HepG2 (cell line): ENCODE data around the gene USE1. TPM values are rescaled to one million over a fixed set of nuclear protein-coding genes. Genes with fewer than 3 reads are reported as not detected.

ENCODE experiments used
- ADNP ChIP-seq: sonication (generic); formaldehyde crosslinking; IDR thresholded peaks from 2 replicates; pipeline ENCODE4 v1.4.0; 2020; ENCODE audit warnings: missing genetic modification reagents
- ARNTL ChIP-seq: sonication (generic); formaldehyde crosslinking; IDR thresholded peaks from 2 replicates; pipeline ENCODE4 v1.4.0; 2020; ENCODE audit warnings: mild to moderate bottlenecking, missing genetic modification reagents
- DRAP1 ChIP-seq: IDR thresholded peaks from 2 replicates; pipeline ENCODE4 v1.6.1; 2016; ENCODE audit warnings: missing genetic modification reagents, missing compliant biosample characterization
- FOXO1 ChIP-seq: sonication (generic); formaldehyde crosslinking; IDR thresholded peaks from 2 replicates; pipeline ENCODE4 v1.4.0; 2020; ENCODE audit warnings: missing genetic modification reagents
- GPN1 ChIP-seq: sonication (generic); formaldehyde crosslinking; IDR thresholded peaks from 2 replicates; pipeline ENCODE4 v1.5.1; 2020; ENCODE audit warnings: missing genetic modification reagents, borderline replicate concordance
- HMGA1 ChIP-seq: sonication (generic); formaldehyde crosslinking; conservative IDR thresholded peaks from 2 replicates; pipeline ENCODE4 v1.4.0; 2020; ENCODE audit warnings: missing genetic modification reagents
- IKZF5 ChIP-seq: IDR thresholded peaks from 2 replicates; pipeline ENCODE4 v1.6.1; 2018; ENCODE audit warnings: missing genetic modification reagents, mild to moderate bottlenecking, missing compliant biosample characterization
- KDM1A ChIP-seq: IDR thresholded peaks from 2 replicates; pipeline ENCODE4 v1.6.1; 2016; ENCODE audit warnings: missing compliant biosample characterization
- LCORL ChIP-seq, 2 experiments: fragments of 450-650 bp in 1 of 2; sonication (generic) in 1 of 2; formaldehyde crosslinking in 1 of 2; IDR thresholded peaks; 2 replicates each; pipeline versions ENCODE4 v1.5.0 to v1.6.1; 2017 to 2020; ENCODE audit warnings: antibody characterized with exemption in 1 of 2, missing genetic modification reagents in 1 of 2
- MAX ChIP-seq: IDR thresholded peaks from 2 replicates; pipeline ENCODE4 v1.6.1; 2012; ENCODE audit warnings: inconsistent platforms
- MED8 ChIP-seq: sonication (generic); formaldehyde crosslinking; IDR thresholded peaks from 2 replicates; pipeline ENCODE4 v1.8.1; 2023; ENCODE audit warnings: mild to moderate bottlenecking, missing genetic modification reagents; ENCODE audit not compliant: insufficient replicate concordance
- NR2C2 ChIP-seq: sonication (generic); formaldehyde crosslinking; IDR thresholded peaks from 2 replicates; pipeline ENCODE4 v1.4.0; 2020; ENCODE audit warnings: missing genetic modification reagents, mild to moderate bottlenecking, moderate library complexity, borderline replicate concordance
- TARDBP ChIP-seq: sonication (generic); formaldehyde crosslinking; IDR thresholded peaks from 2 replicates; pipeline ENCODE4 v1.8.0; 2022; ENCODE audit warnings: mild to moderate bottlenecking, missing genetic modification reagents
- TEAD2 ChIP-seq: sonication (generic); formaldehyde crosslinking; IDR thresholded peaks from 2 replicates; pipeline ENCODE4 v1.9.0; 2021; ENCODE audit warnings: missing genetic modification reagents
- TFAP4 ChIP-seq: sonication (generic); IDR thresholded peaks from 2 replicates; pipeline ENCODE4 v1.6.1; 2016; ENCODE audit warnings: low read depth, borderline replicate concordance
- ZBTB1 ChIP-seq: sonication (generic); formaldehyde crosslinking; IDR thresholded peaks from 2 replicates; pipeline ENCODE4 v1.4.0; 2020; ENCODE audit warnings: missing genetic modification reagents, borderline replicate concordance
- ZNF260 ChIP-seq: sonication (generic); formaldehyde crosslinking; IDR thresholded peaks from 2 replicates; pipeline ENCODE4 v1.4.0; 2020; ENCODE audit warnings: missing genetic modification reagents, low read depth, mild to moderate bottlenecking, borderline replicate concordance
- ZNF33B ChIP-seq: sonication (generic); formaldehyde crosslinking; IDR thresholded peaks from 2 replicates; pipeline ENCODE4 v1.5.1; 2020; ENCODE audit warnings: mild to moderate bottlenecking, missing genetic modification reagents
- ZNF414 ChIP-seq: sonication (generic); formaldehyde crosslinking; IDR thresholded peaks from 2 replicates; pipeline ENCODE4 v1.5.0; 2020; ENCODE audit warnings: missing genetic modification reagents
- ZNF564 ChIP-seq: sonication (generic); formaldehyde crosslinking; IDR thresholded peaks from 2 replicates; pipeline ENCODE4 v1.8.1; 2023; ENCODE audit warnings: mild to moderate bottlenecking, missing genetic modification reagents
- ZNF598 ChIP-seq: sonication (generic); formaldehyde crosslinking; IDR thresholded peaks from 2 replicates; pipeline ENCODE4 v1.5.1; 2020; ENCODE audit warnings: mild to moderate bottlenecking, missing genetic modification reagents, borderline replicate concordance
- polyA plus RNA-seq, 8 experiments: library from polyadenylated mRNA; depleted of rRNA in 3 of 8; stranded (reverse) in 7 of 8; unstranded in 1 of 8; fragments of >200 nt; fragmentation: Illumina TruSeq in 4 of 8; extraction: Trizol in 4 of 8; gene quantifications; 2 replicates each; pipeline versions ENCODE4 v1.2.1 to v1.2.3, GENCODE V29; 2011 to 2016; ENCODE audit warnings: low read depth in 4 of 8, missing spikeins in 1 of 8, mixed read lengths in 1 of 8; ENCODE audit not compliant: insufficient read depth in 1 of 8
- total RNA-seq, 5 experiments: library from RNA; depleted of rRNA; stranded (reverse); fragments of >200 nt; fragmentation: Illumina TruSeq; extraction: Trizol; gene quantifications; 2 replicates each; pipeline ENCODE4 v1.2.3, GENCODE V29; 2016; ENCODE audit warnings: low read depth in 1 of 5
- TF ChIP-seq, protein P1 (sequence below): sonication (generic); formaldehyde crosslinking; IDR thresholded peaks from 2 replicates; pipeline ENCODE4 v1.8.0; 2022; ENCODE audit warnings: missing genetic modification reagents, mild to moderate bottlenecking, inconsistent platforms, borderline replicate concordance
- TF ChIP-seq, protein P2 (sequence below): sonication (generic); formaldehyde crosslinking; IDR thresholded peaks from 2 replicates; pipeline ENCODE4 v1.4.0; 2020; ENCODE audit warnings: low read depth, mild to moderate bottlenecking, missing genetic modification reagents

The USE1 gene
- total and polyA plus RNA-seq, 2 of the 13 experiments (the other 11 are each of a cell fraction or from before 2014, with no cell fraction given): 9.9 to 17.6 TPM

DNA sequence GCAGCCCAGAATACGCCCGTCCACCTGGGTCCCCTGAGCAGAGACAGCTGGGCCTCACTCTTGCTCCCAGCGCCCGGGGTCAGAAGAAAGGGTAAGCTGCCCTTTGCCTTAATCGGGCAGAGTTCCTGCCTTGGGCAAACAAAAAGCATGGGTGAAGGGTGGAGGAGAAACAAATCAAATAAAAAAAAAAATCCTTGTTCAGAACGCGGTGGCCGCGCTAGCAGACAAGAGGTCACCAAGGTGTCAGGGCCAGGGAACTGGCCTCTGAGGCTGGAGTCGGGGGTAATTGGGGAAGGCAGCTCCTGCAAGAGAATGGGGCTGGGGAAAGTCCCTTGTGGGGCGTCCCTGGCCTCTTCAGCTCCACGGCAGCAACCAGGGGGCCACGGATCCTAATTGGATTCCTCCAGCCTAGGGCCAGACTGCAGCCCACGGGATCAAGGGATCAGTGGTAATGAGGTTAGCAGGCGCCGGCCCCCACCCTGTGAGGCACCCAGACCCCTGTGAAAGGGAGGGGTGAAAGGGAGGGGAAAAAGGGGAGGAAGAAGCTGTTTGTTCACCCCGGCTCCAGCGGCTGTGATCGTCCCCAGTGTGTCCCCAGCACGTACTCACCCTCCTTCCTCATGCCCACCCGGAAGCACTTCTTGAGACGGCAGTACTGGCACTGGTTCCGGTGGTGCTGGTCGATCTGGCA is 25.1 kb downstream of the USE1 start (continued):
- no peak for TF ChIP-seq DRAP1 (CRISPR knock-in tag)
- peak; percentile 61; the same call in 1 of the 2 replicates for TF ChIP-seq TARDBP
- TF ChIP-seq, protein P1, sequence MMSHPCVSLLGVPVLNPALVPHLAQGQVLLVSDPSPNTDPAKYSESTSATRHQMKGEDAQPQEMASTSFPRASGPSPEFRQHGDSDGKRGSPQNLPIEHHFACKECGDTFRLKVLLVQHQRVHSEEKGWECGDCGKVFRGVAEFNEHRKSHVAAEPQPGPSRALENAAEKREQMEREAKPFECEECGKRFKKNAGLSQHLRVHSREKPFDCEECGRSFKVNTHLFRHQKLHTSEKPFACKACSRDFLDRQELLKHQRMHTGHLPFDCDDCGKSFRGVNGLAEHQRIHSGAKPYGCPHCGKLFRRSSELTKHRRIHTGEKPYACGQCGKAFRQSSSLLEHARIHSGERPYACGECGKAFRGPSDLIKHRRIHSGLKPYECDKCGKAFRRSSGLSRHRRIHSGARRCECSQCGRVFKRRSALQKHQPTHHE (CRISPR knock-in tag): no peak
- no peak for TF ChIP-seq MAX
- no peak for TF ChIP-seq HMGA1 (CRISPR knock-in tag)
- 0 out of 2 replicates have a peak, but pooled peaks have one; percentile 29 for TF ChIP-seq ZNF414 (CRISPR knock-in tag)
- TF ChIP-seq TEAD2: no peak
- TF ChIP-seq ZNF33B: no peak
- no peak for TF ChIP-seq MED8 (CRISPR knock-in tag)
- 0 out of 2 replicates have a peak, but pooled peaks have one; percentile 51 for TF ChIP-seq ZNF564 (CRISPR knock-in tag)
- no peak for TF ChIP-seq ZNF260 (CRISPR knock-in tag)
- TF ChIP-seq IKZF5: no peak
- no peak for TF ChIP-seq ZBTB1 (CRISPR knock-in tag)
- TF ChIP-seq KDM1A (CRISPR knock-in tag): no peak
- no peak for TF ChIP-seq ADNP (CRISPR knock-in tag)
- TF ChIP-seq, protein P2, sequence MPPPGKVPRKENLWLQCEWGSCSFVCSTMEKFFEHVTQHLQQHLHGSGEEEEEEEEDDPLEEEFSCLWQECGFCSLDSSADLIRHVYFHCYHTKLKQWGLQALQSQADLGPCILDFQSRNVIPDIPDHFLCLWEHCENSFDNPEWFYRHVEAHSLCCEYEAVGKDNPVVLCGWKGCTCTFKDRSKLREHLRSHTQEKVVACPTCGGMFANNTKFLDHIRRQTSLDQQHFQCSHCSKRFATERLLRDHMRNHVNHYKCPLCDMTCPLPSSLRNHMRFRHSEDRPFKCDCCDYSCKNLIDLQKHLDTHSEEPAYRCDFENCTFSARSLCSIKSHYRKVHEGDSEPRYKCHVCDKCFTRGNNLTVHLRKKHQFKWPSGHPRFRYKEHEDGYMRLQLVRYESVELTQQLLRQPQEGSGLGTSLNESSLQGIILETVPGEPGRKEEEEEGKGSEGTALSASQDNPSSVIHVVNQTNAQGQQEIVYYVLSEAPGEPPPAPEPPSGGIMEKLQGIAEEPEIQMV (CRISPR knock-in tag): no peak
- no peak for TF ChIP-seq FOXO1 (CRISPR knock-in tag)
- TF ChIP-seq NR2C2 (CRISPR knock-in tag): peak; percentile 94
- TF ChIP-seq ZNF598 (CRISPR knock-in tag): no peak
- TF ChIP-seq LCORL (IDR thresholded peaks at IDR 0.05): no peak
- peak; percentile 47 for TF ChIP-seq LCORL (CRISPR knock-in tag; IDR thresholded peaks at IDR 0.05)
- peak; percentile 67; the same call in 1 of the 2 replicates for TF ChIP-seq TFAP4
- no peak for TF ChIP-seq GPN1
- no peak for TF ChIP-seq ARNTL (CRISPR knock-in tag)
